MCF 10A (cell line): ENCODE data around the gene RBM18. TPM values are rescaled to one million over a fixed set of nuclear protein-coding genes. Genes with fewer than 3 reads are reported as not detected.

Source experiments
- BruUV-seq: library from RNA; stranded (reverse); fragments of 400-500 nt; replicated peaks from 2 replicates; lab custom pipeline; 2021; lab: Mats Ljungman, UMichigan
- CTCF ChIA-PET: fragments of 300-600 bp; sonication (Branson Sonifier 250); formaldehyde crosslinking; extraction: SDS; loops from one replicate; lab custom pipeline; 2021; ENCODE audit warnings: antibody characterized with exemption, inconsistent platforms; lab: Yijun Ruan, JAX
- POLR2A ChIA-PET: fragments of 300-600, 350-650 bp; sonication (Branson Sonifier 250); formaldehyde crosslinking; extraction: SDS; loops from one replicate; lab custom pipeline; 2020; ENCODE audit warnings: antibody characterized with exemption, inconsistent platforms; lab: Yijun Ruan, JAX
- DNase-seq: peaks from one replicate; pipeline ENCODE4 v3.0.0-alpha.2; 2018; ENCODE audit not compliant: unreplicated experiment
- H3K27ac Mint-ChIP-seq: one replicate; pipeline ENCODE4 v1.8.0; 2022; ENCODE audit warnings: mild to moderate bottlenecking, low read depth, mixed read lengths; ENCODE audit not compliant: unreplicated experiment
- H3K27me3 Mint-ChIP-seq: one replicate; pipeline ENCODE4 v1.8.0; 2022; ENCODE audit warnings: mixed read lengths; ENCODE audit not compliant: insufficient read depth, unreplicated experiment
- H3K36me3 Mint-ChIP-seq: one replicate; pipeline ENCODE4 v1.8.0; 2022; ENCODE audit warnings: mild to moderate bottlenecking, moderate library complexity, mixed read lengths; ENCODE audit not compliant: insufficient read depth, unreplicated experiment
- H3K4me1 Mint-ChIP-seq: one replicate; pipeline ENCODE4 v1.8.0; 2022; ENCODE audit warnings: mixed read lengths; ENCODE audit not compliant: insufficient read depth, unreplicated experiment
- H3K4me3 Mint-ChIP-seq: one replicate; pipeline ENCODE4 v1.8.0; 2022; ENCODE audit warnings: mild to moderate bottlenecking, moderate library complexity, mixed read lengths; ENCODE audit not compliant: unreplicated experiment
- H3K9me3 Mint-ChIP-seq: one replicate; pipeline ENCODE4 v1.8.0; 2022; ENCODE audit warnings: mixed read lengths; ENCODE audit not compliant: unreplicated experiment
- CTCF ChIP-seq: fragments of 200-600 bp; IDR thresholded peaks from one replicate; pipeline ENCODE4 v1.8.0; 2022; ENCODE audit warnings: antibody characterized with exemption, mild to moderate bottlenecking; ENCODE audit not compliant: unreplicated experiment
- intact Hi-C: fragments of 100-400 bp; cut with micrococcal nuclease; formaldehyde crosslinking; loops from 2 replicates; pipeline ENCODE4 v1.14.1; 2022
- total RNA-seq: library from RNA; stranded (reverse); gene quantifications from 2 replicates; pipeline ENCODE4 v1.2.3, GENCODE V29; 2022

Gene RBM18
- total RNA-seq, 1 experiment from 2014 or later: 44.4 TPM

- no peak overlapping the region for H3K4me3 Mint-ChIP-seq
- peaks cover 20% of the 10 kb centered on the region for H3K27me3 Mint-ChIP-seq
- no peak overlapping the region for H3K27ac Mint-ChIP-seq
- CTCF ChIA-PET: interaction anchor here (0.9 kb wide), 1 partner anchor 49 kb away, joined by 3 read pairs; the partner anchor contains the start of genes MRRF and RBM18
- H3K36me3 Mint-ChIP-seq: no peaks in the 10 kb centered on the region
- no peak for DNase-seq
- no peak for TF ChIP-seq CTCF
- POLR2A ChIA-PET: interaction anchor here (0.7 kb wide), 1 partner anchor 9 kb away, joined by 3 read pairs; no protein-coding TSS in a partner anchor
- intact Hi-C loops: no loop called here
- BruUV-seq: no TSS peak
- peaks cover 8% of the 10 kb centered on the region for H3K4me1 Mint-ChIP-seq
- no peaks in the 10 kb centered on the region for H3K9me3 Mint-ChIP-seq
Observed at GRCh38 chr9:122215663-122216062, 49.0 kb downstream of the RBM18 start.

GRCh38 chr9:122214507-122214906 lies 50.1 kb downstream of the RBM18 start:
- BruUV-seq: no TSS peak

GRCh38 chr9:122213589-122214413 lies 50.8 kb downstream of the RBM18 start:
- peaks cover 20% of the 10 kb centered on the region for H3K27me3 Mint-ChIP-seq
- no peak for TF ChIP-seq CTCF
- peaks cover 8% of the 10 kb centered on the region for H3K4me1 Mint-ChIP-seq
- ChIA-PET POLR2A (no interaction called here), CTCF (no interaction called here)
- H3K4me3 Mint-ChIP-seq: no peak overlapping the region
- H3K9me3 Mint-ChIP-seq: no peaks in the 10 kb centered on the region
- BruUV-seq: no TSS peak
- intact Hi-C loops: no loop called here
- DNase-seq: no peak
- no peaks in the 10 kb centered on the region for H3K36me3 Mint-ChIP-seq
- no peak overlapping the region for H3K27ac Mint-ChIP-seq

More at GRCh38 chr9:122214507-122214906, 50.1 kb downstream of the RBM18 start:
- Mint-ChIP-seq H3K4me3 (peak overlapping the region; percentile 23), H3K27me3 (peaks cover 20% of the 10 kb centered on the region), H3K4me1 (peaks cover 8% of the 10 kb centered on the region), H3K27ac (no peak overlapping the region), H3K9me3 (no peaks in the 10 kb centered on the region), H3K36me3 (no peaks in the 10 kb centered on the region)
- no peak for TF ChIP-seq CTCF
- intact Hi-C loops: no loop called here
- DNase-seq: no peak
- ChIA-PET CTCF (no interaction called here), POLR2A (no interaction called here)

GRCh38 chr9:122213102-122213588 lies 51.5 kb downstream of the RBM18 start:
- POLR2A ChIA-PET: no interaction called here
- intact Hi-C loops: no loop called here
- Mint-ChIP-seq H3K9me3 (no peaks in the 10 kb centered on the region), H3K27me3 (peaks cover 20% of the 10 kb centered on the region), H3K4me1 (peaks cover 4% of the 10 kb centered on the region), H3K36me3 (no peaks in the 10 kb centered on the region), H3K4me3 (no peak overlapping the region), H3K27ac (no peak overlapping the region)
- CTCF ChIA-PET: no interaction called here
- DNase-seq: no peak
- no TSS peak for BruUV-seq
- no peak for TF ChIP-seq CTCF
